ENCODE results near the gene SHE. TPM values are rescaled to one million over a fixed set of nuclear protein-coding genes. Genes with fewer than 3 reads are reported as not detected.

Gene SHE
- total RNA-seq, 3 donors from 2014 or later (not counting 1 experiment from before 2014, with no cell fraction given), result 0.10 to 0.14 TPM; not detected in 1

GRCh38 chr1:154443274-154444013 is 58.8 kb downstream of the SHE start:
- H3K27me3 Mint-ChIP-seq (ENCODE audit: low read depth in 2 of 2), result peaks cover 29 to 39% of the 10 kb centered on the region in 2 donors
- Histone ChIP-seq H3K4me3 (ENCODE audit: low read length) (no peak overlapping the region), H3K9me3 (ENCODE audit: control insufficient read depth, insufficient read depth, low read length) (no peaks in the 10 kb centered on the region), H3K27me3 (ENCODE audit: control insufficient read depth, insufficient read depth, low read length) (peaks cover 2% of the 10 kb centered on the region), H3K4me1 (ENCODE audit: control insufficient read depth, insufficient read depth, low read length) (peaks cover 15% of the 10 kb centered on the region), H3K27ac (ENCODE audit: low read length) (no peak overlapping the region), H3K36me3 (ENCODE audit: control insufficient read depth, insufficient read depth, low read length) (no peaks in the 10 kb centered on the region)
- TF ChIP-seq, protein P1, sequence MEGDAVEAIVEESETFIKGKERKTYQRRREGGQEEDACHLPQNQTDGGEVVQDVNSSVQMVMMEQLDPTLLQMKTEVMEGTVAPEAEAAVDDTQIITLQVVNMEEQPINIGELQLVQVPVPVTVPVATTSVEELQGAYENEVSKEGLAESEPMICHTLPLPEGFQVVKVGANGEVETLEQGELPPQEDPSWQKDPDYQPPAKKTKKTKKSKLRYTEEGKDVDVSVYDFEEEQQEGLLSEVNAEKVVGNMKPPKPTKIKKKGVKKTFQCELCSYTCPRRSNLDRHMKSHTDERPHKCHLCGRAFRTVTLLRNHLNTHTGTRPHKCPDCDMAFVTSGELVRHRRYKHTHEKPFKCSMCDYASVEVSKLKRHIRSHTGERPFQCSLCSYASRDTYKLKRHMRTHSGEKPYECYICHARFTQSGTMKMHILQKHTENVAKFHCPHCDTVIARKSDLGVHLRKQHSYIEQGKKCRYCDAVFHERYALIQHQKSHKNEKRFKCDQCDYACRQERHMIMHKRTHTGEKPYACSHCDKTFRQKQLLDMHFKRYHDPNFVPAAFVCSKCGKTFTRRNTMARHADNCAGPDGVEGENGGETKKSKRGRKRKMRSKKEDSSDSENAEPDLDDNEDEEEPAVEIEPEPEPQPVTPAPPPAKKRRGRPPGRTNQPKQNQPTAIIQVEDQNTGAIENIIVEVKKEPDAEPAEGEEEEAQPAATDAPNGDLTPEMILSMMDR (IDR thresholded peaks at IDR 0.05), result no peak
- no peak overlapping the region for H3K4me3 Mint-ChIP-seq
- peaks cover 18 to 20% of the 10 kb centered on the region in 2 donors for H3K4me1 Mint-ChIP-seq
- no peaks in the 10 kb centered on the region for H3K36me3 Mint-ChIP-seq
- no peak for DNase-seq
- intact Hi-C loops (cut with micrococcal nuclease), result no loop called here
- WGBS (ENCODE audit: insufficient coverage), result 98% methylated on average over 8 of the region's 8 CpGs
- no peak overlapping the region for H3K27ac Mint-ChIP-seq
- ATAC-seq, result no peak
- no peaks in the 10 kb centered on the region for H3K9me3 Mint-ChIP-seq

- ATAC-seq, result no peak
These were observed 60.0 kb downstream of the SHE start for GRCh38 chr1:154442006-154442740.

DNA sequence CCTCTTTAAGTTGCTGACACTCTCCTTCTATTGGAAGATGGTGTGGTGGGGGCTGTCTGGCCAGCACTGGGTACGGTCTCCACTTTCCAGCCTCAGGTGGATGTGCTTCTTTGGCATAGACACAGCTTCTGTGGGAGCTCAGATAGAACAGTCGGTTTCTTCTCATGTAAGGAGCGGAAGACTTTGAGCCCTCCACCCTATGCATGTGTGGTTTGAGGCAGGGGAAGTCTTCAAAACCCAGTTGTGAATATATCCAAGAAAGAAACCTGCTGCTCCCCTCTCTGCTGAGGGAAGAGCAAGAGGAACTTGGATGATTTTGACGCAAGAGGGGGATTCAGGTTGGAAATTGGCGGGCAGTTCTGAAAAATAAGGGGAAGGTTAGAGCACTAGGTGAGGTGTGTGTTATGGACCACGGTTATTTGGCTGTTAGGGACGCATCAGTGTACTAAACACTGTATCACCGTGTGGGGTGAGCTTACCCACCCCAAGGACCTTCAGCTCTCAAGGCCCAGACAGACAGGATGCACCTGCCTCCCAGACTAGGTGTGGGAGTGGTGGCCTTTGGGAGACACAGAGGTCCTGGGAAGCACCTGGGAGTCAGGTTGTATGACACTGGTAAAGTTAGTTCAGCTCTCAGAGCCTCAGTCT is 60.8 kb downstream of the SHE start:
- TF ChIP-seq, protein P1 (IDR thresholded peaks at IDR 0.05), result no peak
- DNase-seq, result peak in 1 of 2 donors; percentile 51
- no peak for ATAC-seq
- Histone ChIP-seq H3K27me3 (ENCODE audit: control insufficient read depth, insufficient read depth, low read length) (no peaks in the 10 kb centered on the region), H3K4me3 (ENCODE audit: low read length) (no peak overlapping the region), H3K4me1 (ENCODE audit: control insufficient read depth, insufficient read depth, low read length) (peaks cover 15% of the 10 kb centered on the region), H3K36me3 (ENCODE audit: control insufficient read depth, insufficient read depth, low read length) (no peaks in the 10 kb centered on the region), H3K9me3 (ENCODE audit: control insufficient read depth, insufficient read depth, low read length) (no peaks in the 10 kb centered on the region), H3K27ac (ENCODE audit: low read length) (no peak overlapping the region)
- H3K4me3 Mint-ChIP-seq, result no peak overlapping the region
- no peaks in the 10 kb centered on the region for H3K36me3 Mint-ChIP-seq
- peaks cover 18 to 25% of the 10 kb centered on the region in 2 donors for H3K4me1 Mint-ChIP-seq
- H3K27me3 Mint-ChIP-seq (ENCODE audit: low read depth in 2 of 2), result peaks cover 29 to 39% of the 10 kb centered on the region in 2 donors
- intact Hi-C loops (cut with micrococcal nuclease), result no loop called here
- WGBS (ENCODE audit: insufficient coverage), result 77% methylated on average over 8 of the region's 8 CpGs
- no peak overlapping the region for H3K27ac Mint-ChIP-seq
- no peaks in the 10 kb centered on the region for H3K9me3 Mint-ChIP-seq

More at GRCh38 chr1:154442006-154442740, 60.0 kb downstream of the SHE start:
- no peaks in the 10 kb centered on the region for H3K36me3 Mint-ChIP-seq
- Histone ChIP-seq H3K27ac (ENCODE audit: low read length) (no peak overlapping the region), H3K36me3 (ENCODE audit: control insufficient read depth, insufficient read depth, low read length) (no peaks in the 10 kb centered on the region), H3K4me1 (ENCODE audit: control insufficient read depth, insufficient read depth, low read length) (peaks cover 15% of the 10 kb centered on the region), H3K9me3 (ENCODE audit: control insufficient read depth, insufficient read depth, low read length) (no peaks in the 10 kb centered on the region), H3K4me3 (ENCODE audit: low read length) (no peak overlapping the region), H3K27me3 (ENCODE audit: control insufficient read depth, insufficient read depth, low read length) (no peaks in the 10 kb centered on the region)
- WGBS (ENCODE audit: insufficient coverage), result 89% methylated on average over 13 of the region's 13 CpGs
- TF ChIP-seq, protein P1 (IDR thresholded peaks at IDR 0.05), result no peak
- H3K4me3 Mint-ChIP-seq, result no peak overlapping the region
- H3K27ac Mint-ChIP-seq, result no peak overlapping the region
- H3K27me3 Mint-ChIP-seq (ENCODE audit: low read depth in 2 of 2), result peaks cover 29 to 39% of the 10 kb centered on the region in 2 donors
- no peaks in the 10 kb centered on the region for H3K9me3 Mint-ChIP-seq
- peak in 1 of 2 donors; percentile 45 for DNase-seq
- peaks cover 18 to 26% of the 10 kb centered on the region in 2 donors for H3K4me1 Mint-ChIP-seq
- intact Hi-C loops (cut with micrococcal nuclease), result no loop called here

Measured in natural killer cell (primary cell).